Measurements from ENCODE around the gene WNT7B.

Gene WNT7B

GRCh38 chr22:45965563-45965962 is 11.4 kb downstream of the WNT7B start:
- no peaks in the 10 kb centered on the region for H3K27me3 ChIP-seq (ENCODE audit: insufficient read depth, poor library complexity, severe bottlenecking)
- TF ChIP-seq, protein P1, sequence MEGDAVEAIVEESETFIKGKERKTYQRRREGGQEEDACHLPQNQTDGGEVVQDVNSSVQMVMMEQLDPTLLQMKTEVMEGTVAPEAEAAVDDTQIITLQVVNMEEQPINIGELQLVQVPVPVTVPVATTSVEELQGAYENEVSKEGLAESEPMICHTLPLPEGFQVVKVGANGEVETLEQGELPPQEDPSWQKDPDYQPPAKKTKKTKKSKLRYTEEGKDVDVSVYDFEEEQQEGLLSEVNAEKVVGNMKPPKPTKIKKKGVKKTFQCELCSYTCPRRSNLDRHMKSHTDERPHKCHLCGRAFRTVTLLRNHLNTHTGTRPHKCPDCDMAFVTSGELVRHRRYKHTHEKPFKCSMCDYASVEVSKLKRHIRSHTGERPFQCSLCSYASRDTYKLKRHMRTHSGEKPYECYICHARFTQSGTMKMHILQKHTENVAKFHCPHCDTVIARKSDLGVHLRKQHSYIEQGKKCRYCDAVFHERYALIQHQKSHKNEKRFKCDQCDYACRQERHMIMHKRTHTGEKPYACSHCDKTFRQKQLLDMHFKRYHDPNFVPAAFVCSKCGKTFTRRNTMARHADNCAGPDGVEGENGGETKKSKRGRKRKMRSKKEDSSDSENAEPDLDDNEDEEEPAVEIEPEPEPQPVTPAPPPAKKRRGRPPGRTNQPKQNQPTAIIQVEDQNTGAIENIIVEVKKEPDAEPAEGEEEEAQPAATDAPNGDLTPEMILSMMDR (IDR thresholded peaks at IDR 0.05; ENCODE audit: poor library complexity, severe bottlenecking) = no peak
- no peak for ATAC-seq (ENCODE audit: low read depth)
- no peak overlapping the region for H3K4me3 ChIP-seq (ENCODE audit: severe bottlenecking)
- no peak overlapping the region for H3K27ac ChIP-seq (ENCODE audit: poor library complexity, severe bottlenecking)
- no peaks in the 10 kb centered on the region for H3K36me3 ChIP-seq (ENCODE audit: low read depth)
- DNase-seq (ENCODE audit: low spot score) = no peak
- H3K4me1 ChIP-seq (ENCODE audit: insufficient read depth, poor library complexity, severe bottlenecking) = peaks cover 21% of the 10 kb centered on the region
- H3K9me3 ChIP-seq (ENCODE audit: severe bottlenecking) = no peaks in the 10 kb centered on the region

DNA sequence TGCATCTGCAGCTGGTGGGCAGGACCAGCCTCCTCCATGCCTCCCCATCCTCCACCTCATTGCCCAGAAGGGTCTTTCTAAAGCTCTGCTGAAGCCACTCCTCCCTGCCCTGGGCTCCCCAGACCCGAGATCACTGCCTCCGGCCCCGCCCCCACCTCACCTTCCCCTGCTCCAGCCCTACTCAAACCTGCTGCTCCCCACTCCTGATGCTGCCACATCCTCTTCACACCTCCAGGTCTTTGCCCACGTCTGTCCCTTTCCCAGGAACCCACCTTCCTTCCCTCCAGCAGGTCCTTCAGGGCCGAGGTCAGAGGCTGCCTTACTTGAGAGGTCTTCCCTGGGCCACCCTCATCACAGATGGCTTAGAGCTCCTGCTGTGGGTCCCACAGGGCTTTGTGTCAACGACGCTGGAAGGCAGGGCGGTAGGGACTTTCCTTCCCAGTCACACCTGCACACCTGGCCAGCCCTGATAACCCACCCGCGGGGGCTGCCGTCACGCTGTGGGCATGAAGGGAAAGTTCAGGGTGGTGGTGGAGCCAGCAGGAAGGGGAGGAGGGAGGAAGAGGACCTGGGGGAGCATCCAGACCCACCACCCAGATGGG is 11.9 kb downstream of the WNT7B start:
- Histone ChIP-seq H3K36me3 (ENCODE audit: low read depth) (no peaks in the 10 kb centered on the region), H3K4me1 (ENCODE audit: insufficient read depth, poor library complexity, severe bottlenecking) (peaks cover 20% of the 10 kb centered on the region), H3K27me3 (ENCODE audit: insufficient read depth, poor library complexity, severe bottlenecking) (no peaks in the 10 kb centered on the region), H3K27ac (ENCODE audit: poor library complexity, severe bottlenecking) (no peak overlapping the region), H3K4me3 (ENCODE audit: severe bottlenecking) (no peak overlapping the region), H3K9me3 (ENCODE audit: severe bottlenecking) (no peaks in the 10 kb centered on the region)
- DNase-seq (ENCODE audit: low spot score) (no peak), ATAC-seq (ENCODE audit: low read depth) (no peak)
- TF ChIP-seq, protein P1 (IDR thresholded peaks at IDR 0.05; ENCODE audit: poor library complexity, severe bottlenecking) = no peak

DNA sequence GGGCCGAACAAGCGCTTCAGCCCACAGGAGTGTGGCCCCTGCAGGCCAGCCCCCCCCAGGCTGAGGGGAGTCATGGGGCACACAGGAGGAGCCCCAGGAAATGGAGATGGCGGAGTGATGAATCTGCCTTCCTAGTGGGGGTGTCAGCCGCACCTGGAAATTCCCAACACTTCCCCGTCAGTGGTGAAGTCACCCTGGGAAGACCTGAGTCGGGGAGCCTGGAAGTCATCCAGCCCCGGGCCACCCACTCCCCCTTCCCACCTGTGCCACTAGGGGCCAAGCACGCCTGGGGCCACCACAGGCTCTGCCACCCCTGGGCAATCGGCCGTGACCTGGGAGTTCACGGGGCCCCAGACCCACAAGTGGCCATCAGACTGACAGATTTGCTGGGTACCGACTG is 12.6 kb downstream of the WNT7B start:
- ATAC-seq (ENCODE audit: low read depth) (no peak), DNase-seq (ENCODE audit: low spot score) (no peak)
- Histone ChIP-seq H3K36me3 (ENCODE audit: low read depth) (no peaks in the 10 kb centered on the region), H3K27me3 (ENCODE audit: insufficient read depth, poor library complexity, severe bottlenecking) (no peaks in the 10 kb centered on the region), H3K9me3 (ENCODE audit: severe bottlenecking) (no peaks in the 10 kb centered on the region), H3K4me3 (ENCODE audit: severe bottlenecking) (no peak overlapping the region), H3K27ac (ENCODE audit: poor library complexity, severe bottlenecking) (no peak overlapping the region), H3K4me1 (ENCODE audit: insufficient read depth, poor library complexity, severe bottlenecking) (peaks cover 13% of the 10 kb centered on the region)
- TF ChIP-seq, protein P1 (IDR thresholded peaks at IDR 0.05; ENCODE audit: poor library complexity, severe bottlenecking) = no peak

DNA sequence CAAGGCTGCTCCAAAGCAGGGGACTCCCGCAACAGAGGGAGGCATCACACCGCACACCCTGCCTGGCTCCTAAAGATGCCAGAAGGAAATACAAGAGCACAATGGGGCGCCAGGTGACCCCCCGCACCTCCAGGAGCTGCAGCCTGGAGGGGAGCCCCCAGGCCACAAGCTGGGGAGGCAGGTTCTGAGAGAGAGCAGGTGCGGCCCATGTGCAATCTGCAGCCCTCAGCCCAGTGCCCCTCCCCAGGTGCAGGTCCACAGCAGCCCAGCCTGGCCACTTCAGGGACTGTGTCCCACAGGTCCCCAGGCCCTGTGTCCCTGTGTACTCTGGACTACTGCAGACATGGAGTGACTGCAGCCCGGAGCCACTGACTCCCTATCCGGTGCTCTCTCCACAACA is 13.1 kb downstream of the WNT7B start:
- Histone ChIP-seq H3K36me3 (ENCODE audit: low read depth) (no peaks in the 10 kb centered on the region), H3K4me1 (ENCODE audit: insufficient read depth, poor library complexity, severe bottlenecking) (peaks cover 8% of the 10 kb centered on the region), H3K27me3 (ENCODE audit: insufficient read depth, poor library complexity, severe bottlenecking) (no peaks in the 10 kb centered on the region), H3K27ac (ENCODE audit: poor library complexity, severe bottlenecking) (no peak overlapping the region), H3K9me3 (ENCODE audit: severe bottlenecking) (no peaks in the 10 kb centered on the region), H3K4me3 (ENCODE audit: severe bottlenecking) (no peak overlapping the region)
- DNase-seq (ENCODE audit: low spot score) = no peak
- no peak for ATAC-seq (ENCODE audit: low read depth)
- TF ChIP-seq, protein P1 (IDR thresholded peaks at IDR 0.05; ENCODE audit: poor library complexity, severe bottlenecking) = no peak

GRCh38 chr22:45962756-45963324 is 14.1 kb downstream of the WNT7B start:
- Histone ChIP-seq H3K27ac (ENCODE audit: poor library complexity, severe bottlenecking) (no peak overlapping the region), H3K4me3 (ENCODE audit: severe bottlenecking) (no peak overlapping the region), H3K4me1 (ENCODE audit: insufficient read depth, poor library complexity, severe bottlenecking) (no peaks in the 10 kb centered on the region)

More at GRCh38 chr22:45962756-45963324, 14.1 kb downstream of the WNT7B start:
- TF ChIP-seq, protein P1 (IDR thresholded peaks at IDR 0.05; ENCODE audit: poor library complexity, severe bottlenecking) = no peak
- H3K9me3 ChIP-seq (ENCODE audit: severe bottlenecking) = no peaks in the 10 kb centered on the region
- H3K27me3 ChIP-seq (ENCODE audit: insufficient read depth, poor library complexity, severe bottlenecking) = no peaks in the 10 kb centered on the region
- no peaks in the 10 kb centered on the region for H3K36me3 ChIP-seq (ENCODE audit: low read depth)
- ATAC-seq (ENCODE audit: low read depth) (no peak), DNase-seq (ENCODE audit: low spot score) (no peak)
